ENCODE data around the gene GIPR.
"Not testable (repeated sequence)": the region's sequence is repeated elsewhere in the genome, so short reads cannot be mapped to it uniquely, and the experiment has no call there.

Gene GIPR

GRCh38 chr19:45667620-45668341 lies at the start of gene GIPR:
TSS of gene GIPR (plus strand) at chr19:45668221. CDS start at chr19:45669521, 1,300 bp downstream.
- intact Hi-C loops (cut with DNase I): no loop called here
- peak in 38 of 42 donors; percentile 19 to 71 (median 44) for DNase-seq

- intact Hi-C loops (cut with DNase I): no loop called here
- no peak for DNase-seq
Measured at GRCh38 chr19:45621389-45621788, 46.6 kb upstream of the GIPR start.

GRCh38 chr19:45621976-45622503 lies 46.0 kb upstream of the GIPR start:
- DNase-seq: no peak
- intact Hi-C loops (cut with DNase I): no loop called here

GRCh38 chr19:45623984-45624383 lies 44.0 kb upstream of the GIPR start:
- DNase-seq: no peak
- intact Hi-C loops (cut with DNase I): no loop called here

DNA sequence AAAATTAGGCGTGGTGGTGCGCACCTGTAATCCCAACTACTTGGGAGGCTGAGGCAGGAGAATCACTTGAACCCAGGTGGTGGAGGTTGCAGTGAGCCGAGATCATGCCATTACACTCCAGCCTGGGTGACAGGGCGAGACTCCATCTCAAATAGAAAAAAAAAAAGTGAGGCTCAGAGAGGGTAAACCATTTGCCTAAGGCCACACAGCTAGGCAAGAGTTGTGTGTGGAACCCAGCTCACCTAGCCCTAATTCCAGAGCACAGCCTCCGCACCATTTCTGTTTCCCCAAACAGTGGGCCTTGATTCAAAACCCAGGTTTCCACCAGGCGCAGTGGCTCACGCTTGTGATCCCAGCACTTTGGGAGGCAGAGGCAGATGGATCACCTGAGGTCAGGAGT lies 39.8 kb upstream of the GIPR start:
- DNase-seq; intact Hi-C loops (cut with DNase I): not testable (repeated sequence)

DNA sequence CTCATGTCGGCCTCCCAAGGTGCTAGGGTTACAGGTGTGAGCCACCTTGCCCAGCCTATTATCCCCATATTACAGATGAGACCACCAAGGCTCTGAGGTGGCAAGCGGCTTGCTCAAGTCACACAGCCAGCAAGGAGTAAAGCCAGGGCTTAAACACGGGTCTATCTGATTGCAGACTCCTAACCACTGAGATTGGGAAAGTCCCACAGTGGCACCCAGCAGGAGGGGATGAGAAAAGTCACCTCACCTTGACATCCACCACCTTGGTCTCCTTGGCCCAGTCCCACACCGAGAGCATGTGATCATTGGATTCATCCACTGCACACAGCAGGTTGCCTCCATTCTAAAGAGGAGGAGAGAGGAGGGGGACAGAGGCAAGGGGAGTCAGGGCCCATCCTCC lies 38.3 kb upstream of the GIPR start:
- DNase-seq: no peak
- intact Hi-C loops (cut with DNase I): no loop called here

GRCh38 chr19:45630463-45630862 lies 37.6 kb upstream of the GIPR start:
- no peak for DNase-seq
- intact Hi-C loops (cut with DNase I): no loop called here

DNA sequence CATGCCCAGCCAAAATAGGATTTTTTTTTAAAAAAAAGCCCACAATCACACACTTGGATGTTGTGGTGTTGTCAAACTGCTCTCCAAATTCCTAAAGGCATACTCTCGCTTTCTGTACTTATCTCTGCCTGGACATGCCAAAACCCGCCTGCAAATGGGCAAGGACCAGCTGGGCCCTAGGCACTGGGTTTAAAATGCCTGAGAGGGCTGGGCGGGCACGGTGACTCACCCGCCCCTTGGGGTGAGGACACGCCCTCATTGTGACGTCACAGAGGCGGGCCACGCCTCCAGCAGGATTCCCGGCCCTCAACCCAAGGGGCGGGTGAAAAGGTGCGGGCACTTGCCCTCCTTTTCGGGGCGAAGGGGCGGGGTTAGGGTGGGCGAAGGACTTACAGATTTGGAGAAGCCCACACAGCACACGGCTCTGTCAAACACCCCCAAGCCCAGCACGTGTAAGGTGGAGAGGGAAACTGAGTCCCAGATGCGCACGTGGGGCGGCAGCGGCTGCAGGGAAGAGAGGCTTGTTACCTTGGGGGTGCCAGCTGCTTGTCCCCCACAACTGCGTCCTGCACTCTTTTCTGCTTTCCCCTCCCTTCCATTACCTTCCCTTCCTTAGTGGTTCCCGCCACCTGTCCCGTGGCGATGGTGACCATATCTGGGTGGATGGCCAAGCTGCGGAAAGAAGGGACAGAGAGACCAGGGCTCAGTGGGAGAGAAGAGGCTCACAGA lies 35.4 kb upstream of the GIPR start:
- intact Hi-C loops (cut with DNase I): no loop called here
- DNase-seq: peak in 38 of 42 donors; percentile 20 to 84 (median 58)

DNA sequence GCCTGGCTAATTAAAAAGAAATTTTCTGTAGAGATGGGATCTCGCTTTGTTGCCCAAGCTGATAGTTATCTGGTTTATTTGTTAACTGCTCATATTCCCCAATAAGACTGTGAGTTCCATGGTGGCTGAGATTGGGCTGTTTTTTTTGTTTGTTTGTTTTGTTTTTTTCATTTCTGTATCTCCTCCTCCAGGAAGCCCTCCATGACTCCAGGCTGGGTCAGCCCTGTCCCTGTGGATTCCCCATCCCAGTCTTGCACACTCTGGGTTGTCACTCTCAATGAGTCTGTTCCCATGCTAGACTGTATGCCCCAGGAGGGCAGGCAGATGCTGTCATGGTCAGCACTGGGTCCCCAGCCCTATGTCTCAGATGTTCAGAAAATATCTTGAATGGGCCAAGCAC lies 31.7 kb upstream of the GIPR start:
- intact Hi-C loops (cut with DNase I): no loop called here
- no peak for DNase-seq

DNA sequence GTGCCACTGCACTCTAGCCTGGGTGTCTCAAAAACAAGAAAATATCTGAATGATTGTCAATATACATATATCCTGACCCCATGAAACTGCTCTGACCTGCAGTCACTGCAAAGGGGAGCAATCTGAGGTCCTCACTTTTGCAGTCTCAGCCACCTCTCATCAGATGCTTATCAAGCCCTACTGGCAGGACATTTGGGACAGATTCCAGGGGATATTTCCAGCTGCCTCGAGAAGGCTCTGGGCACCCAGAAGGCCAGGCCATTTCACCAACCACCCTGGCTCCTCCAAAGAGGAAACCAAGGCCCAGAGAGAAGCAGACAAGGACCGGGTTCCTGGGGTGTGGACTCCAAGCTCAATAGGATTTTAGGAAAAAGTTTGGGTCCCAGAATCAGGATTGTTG lies 31.1 kb upstream of the GIPR start:
- intact Hi-C loops (cut with DNase I): no loop called here

DNA sequence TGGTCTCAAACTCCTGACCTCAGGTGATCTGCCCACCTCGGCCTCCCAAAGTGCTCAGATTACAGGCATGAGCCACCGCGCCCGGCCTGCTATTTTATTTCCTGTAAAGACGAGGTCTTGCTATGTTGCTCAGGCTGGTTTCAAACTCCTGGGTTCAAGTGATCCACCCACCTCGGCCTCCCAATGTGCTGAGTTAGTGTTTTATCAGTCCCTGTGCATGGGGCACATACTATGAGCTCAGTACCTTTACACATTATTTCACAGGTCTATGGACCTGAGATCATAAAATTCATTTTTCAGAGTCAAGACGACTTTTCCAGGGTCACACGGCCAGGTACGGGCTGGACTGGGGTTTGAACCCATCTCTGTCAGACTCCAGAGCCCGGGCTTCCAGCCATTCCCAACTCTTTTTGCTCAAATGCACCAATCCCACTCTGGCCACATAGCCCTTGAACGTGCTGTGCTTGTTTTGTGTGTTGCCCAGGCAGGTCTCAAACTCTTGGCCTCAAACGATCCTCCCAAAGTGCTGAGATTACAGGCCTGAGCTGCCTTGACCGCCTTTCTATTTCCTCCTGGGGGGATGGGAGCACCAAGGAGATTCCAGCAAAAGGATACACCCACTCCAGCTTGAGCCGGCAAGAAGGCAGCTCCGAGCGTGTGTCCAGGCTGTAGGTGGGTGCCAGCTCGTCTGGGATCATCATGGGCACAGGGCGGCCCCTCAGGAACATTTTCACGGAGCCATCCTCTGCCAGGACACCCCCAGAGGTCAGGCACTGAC lies 29.9 kb upstream of the GIPR start:
- intact Hi-C loops (cut with DNase I): no loop called here
- DNase-seq: no peak

More for the DNA sequence above, 31.1 kb upstream of the GIPR start:
- no peak for DNase-seq

GRCh38 chr19:45638930-45639729 lies 28.9 kb upstream of the GIPR start, which contains the start of gene EML2:
TSS of gene EML2 (minus strand) at chr19:45639397. CDS start at chr19:45639376, 21 bp downstream.
- intact Hi-C loops (cut with DNase I): no loop called here
- DNase-seq: peak in 1 of 42 donors; percentile 18

- DNase-seq: no peak
- intact Hi-C loops (cut with DNase I): loop anchor here (10.0 kb wide), 1 partner anchor 116 kb away; no protein-coding TSS in a partner anchor
Measured at GRCh38 chr19:45640849-45641273, 27.2 kb upstream of the GIPR start.

DNA sequence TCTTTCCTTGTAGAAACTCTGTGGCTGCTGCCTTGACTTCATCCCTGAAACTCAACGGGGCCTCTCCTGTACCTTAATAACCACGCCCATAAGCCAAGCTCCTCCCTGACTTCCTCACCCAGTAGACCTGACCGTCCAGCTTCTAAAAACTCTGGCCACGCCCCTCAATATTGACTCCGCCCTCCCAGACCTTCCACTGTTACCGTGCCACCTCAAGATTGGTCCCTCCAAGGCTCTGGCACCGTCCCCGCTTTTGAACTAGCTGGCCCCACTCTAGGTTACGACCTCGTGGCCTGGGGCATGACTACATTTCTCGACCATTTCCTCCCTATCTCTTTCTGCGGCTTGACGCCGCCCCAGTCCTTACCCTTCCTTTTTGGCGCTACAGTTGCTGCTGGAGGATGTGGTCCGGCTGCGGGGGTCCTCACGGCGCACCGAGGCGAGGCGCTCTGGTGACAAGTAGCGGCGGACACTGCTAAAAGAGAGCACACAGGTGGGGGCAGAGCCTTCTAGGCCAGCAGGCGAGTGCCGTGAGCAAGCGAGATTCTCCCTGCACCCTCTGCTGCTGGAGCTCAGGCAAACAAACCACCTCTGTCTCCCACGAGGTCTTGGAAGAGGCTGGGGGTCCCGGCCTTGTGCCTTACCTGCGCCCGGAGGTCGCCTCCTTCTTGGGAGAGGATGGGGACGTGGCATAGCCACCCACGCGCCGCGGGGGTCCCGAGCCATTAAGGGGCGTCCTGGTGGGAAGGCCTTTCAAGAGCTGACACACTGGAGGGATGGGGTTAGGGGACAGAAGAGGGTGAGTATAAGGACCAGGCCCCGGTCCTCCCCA lies 26.5 kb upstream of the GIPR start:
- intact Hi-C loops (cut with DNase I): loop anchor here (10.0 kb wide), 1 partner anchor 117 kb away; no protein-coding TSS in a partner anchor
- peak in 26 of 42 donors; percentile 3 to 61 (median 30) for DNase-seq

DNA sequence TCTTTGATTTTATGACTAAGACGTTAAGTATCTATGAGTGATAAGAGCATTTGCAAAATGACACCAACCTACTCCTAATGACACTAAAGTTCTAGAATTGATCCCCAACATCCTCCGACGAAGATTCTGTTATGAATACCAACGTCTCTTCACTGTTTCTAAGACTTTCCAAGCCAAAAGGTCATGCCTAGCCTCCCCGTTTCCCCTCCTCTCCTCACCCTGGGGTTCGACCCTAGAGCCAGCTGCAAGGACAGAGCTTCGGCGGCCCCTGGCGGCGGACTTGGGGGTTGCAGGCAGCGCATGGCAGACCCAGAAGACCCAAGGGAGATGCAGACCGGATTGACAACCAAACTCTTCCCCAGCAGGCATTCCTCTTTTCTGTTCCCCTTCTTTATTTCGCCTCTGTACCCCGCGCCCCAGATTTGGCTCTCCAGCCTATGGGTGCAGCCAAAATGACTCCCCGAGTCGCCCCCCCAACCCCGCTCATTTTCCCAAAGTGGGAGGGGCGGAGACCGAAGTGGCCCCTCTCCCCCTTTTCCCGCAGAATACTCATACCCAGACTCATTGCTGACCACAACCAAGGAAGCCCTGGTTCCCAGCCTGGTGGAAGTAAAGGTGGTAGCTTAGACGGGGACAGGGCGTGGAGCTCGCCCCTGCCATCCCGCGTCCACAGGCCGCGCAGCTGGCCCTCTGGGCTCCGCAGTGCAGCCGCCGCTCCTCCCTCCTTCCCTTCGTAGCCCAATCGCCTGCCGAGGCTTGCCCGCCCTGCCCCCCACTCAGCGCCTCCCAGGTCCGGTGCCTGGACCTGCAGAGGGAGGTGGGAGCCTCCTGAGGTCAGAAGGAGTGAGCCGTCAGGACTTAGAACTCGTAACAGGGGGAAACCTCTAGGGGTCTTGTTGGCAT lies 24.7 kb upstream of the GIPR start:
- intact Hi-C loops (cut with DNase I): loop anchor here (10.0 kb wide), 1 partner anchor 118 kb away; no protein-coding TSS in a partner anchor
- peak; percentile 81 to 97 (median 93) for DNase-seq

All from head of caudate nucleus (tissue), 42 donors.